ENCODE data around the gene HPX.
A peak's percentile ranks its signal among the peaks of the same experiment; 100 is the strongest.

Gene HPX

GRCh38 chr11:6448574-6448973 lies 7.8 kb upstream of the HPX start:
- Histone ChIP-seq H3K27me3 (ENCODE audit: low read depth, low read length) (no peaks in the 10 kb centered on the region), H3K27ac (ENCODE audit: low read length) (no peak overlapping the region), H3K9me3 (ENCODE audit: insufficient read depth, low read length) (no peaks in the 10 kb centered on the region), H2AFZ (ENCODE audit: low read depth, low read length) (no peak overlapping the region), H3K9ac (ENCODE audit: low read length) (no peak overlapping the region), H3K4me1 (ENCODE audit: low read length) (no peaks in the 10 kb centered on the region), H3K79me2 (ENCODE audit: low read length) (no peaks in the 10 kb centered on the region), H3K4me2 (ENCODE audit: low read length) (no peak overlapping the region), H3K4me3 (ENCODE audit: low read length) (no peak overlapping the region), H4K20me1 (ENCODE audit: insufficient read depth, low read length) (no peaks in the 10 kb centered on the region), H3K36me3 (replicated peaks; ENCODE audit: low read depth, low read length) (no peaks in the 10 kb centered on the region)
- TF ChIP-seq CTCF (IDR thresholded peaks at IDR 0.05; ENCODE audit: low read depth, low read length) (no peak), EZH2phosphoT487 (IDR thresholded peaks at IDR 0.05; ENCODE audit: low read depth) (no peak)

- H2AFZ ChIP-seq (ENCODE audit: low read depth, low read length) = no peak overlapping the region
These were observed 2.6 kb upstream of the HPX start for GRCh38 chr11:6443269-6444003.

GRCh38 chr11:6442441-6442840 lies 1.7 kb upstream of the HPX start:
- Histone ChIP-seq H3K36me3 (replicated peaks; ENCODE audit: low read depth, low read length) (no peaks in the 10 kb centered on the region), H2AFZ (ENCODE audit: low read depth, low read length) (no peak overlapping the region), H3K4me3 (ENCODE audit: low read length) (no peak overlapping the region), H3K27me3 (ENCODE audit: low read depth, low read length) (no peaks in the 10 kb centered on the region), H4K20me1 (ENCODE audit: insufficient read depth, low read length) (no peaks in the 10 kb centered on the region), H3K4me1 (ENCODE audit: low read length) (peaks cover 9% of the 10 kb centered on the region), H3K9ac (ENCODE audit: low read length) (no peak overlapping the region), H3K79me2 (ENCODE audit: low read length) (no peaks in the 10 kb centered on the region), H3K9me3 (ENCODE audit: insufficient read depth, low read length) (no peaks in the 10 kb centered on the region), H3K27ac (ENCODE audit: low read length) (no peak overlapping the region), H3K4me2 (ENCODE audit: low read length) (no peak overlapping the region)
- TF ChIP-seq CTCF (IDR thresholded peaks at IDR 0.05; ENCODE audit: low read depth, low read length) (no peak), EZH2phosphoT487 (IDR thresholded peaks at IDR 0.05; ENCODE audit: low read depth) (no peak)

More at GRCh38 chr11:6443269-6444003, 2.6 kb upstream of the HPX start:
- Histone ChIP-seq H3K36me3 (replicated peaks; ENCODE audit: low read depth, low read length) (no peaks in the 10 kb centered on the region), H3K4me2 (ENCODE audit: low read length) (no peak overlapping the region), H3K79me2 (ENCODE audit: low read length) (no peaks in the 10 kb centered on the region), H3K27me3 (ENCODE audit: low read depth, low read length) (no peaks in the 10 kb centered on the region), H4K20me1 (ENCODE audit: insufficient read depth, low read length) (no peaks in the 10 kb centered on the region), H3K27ac (ENCODE audit: low read length) (no peak overlapping the region), H3K4me3 (ENCODE audit: low read length) (no peak overlapping the region), H3K4me1 (ENCODE audit: low read length) (peaks cover under 1% of the 10 kb centered on the region; the same call in 1 of the 2 replicates), H3K9me3 (ENCODE audit: insufficient read depth, low read length) (no peaks in the 10 kb centered on the region), H3K9ac (ENCODE audit: low read length) (no peak overlapping the region)
- TF ChIP-seq CTCF (IDR thresholded peaks at IDR 0.05; ENCODE audit: low read depth, low read length) (peak; percentile 84), EZH2phosphoT487 (IDR thresholded peaks at IDR 0.05; ENCODE audit: low read depth) (no peak)

GRCh38 chr11:6438979-6439571 lies 1.7 kb downstream of the HPX start:
- Histone ChIP-seq H3K9me3 (ENCODE audit: insufficient read depth, low read length) (no peaks in the 10 kb centered on the region), H3K27ac (ENCODE audit: low read length) (no peak overlapping the region), H3K36me3 (replicated peaks; ENCODE audit: low read depth, low read length) (no peaks in the 10 kb centered on the region), H3K9ac (ENCODE audit: low read length) (no peak overlapping the region), H3K4me2 (ENCODE audit: low read length) (no peak overlapping the region), H3K4me1 (ENCODE audit: low read length) (peaks cover 9% of the 10 kb centered on the region), H2AFZ (ENCODE audit: low read depth, low read length) (no peak overlapping the region), H4K20me1 (ENCODE audit: insufficient read depth, low read length) (no peaks in the 10 kb centered on the region), H3K27me3 (ENCODE audit: low read depth, low read length) (no peaks in the 10 kb centered on the region), H3K4me3 (ENCODE audit: low read length) (no peak overlapping the region), H3K79me2 (ENCODE audit: low read length) (no peaks in the 10 kb centered on the region)
- peak; percentile 42 for TF ChIP-seq CTCF (IDR thresholded peaks at IDR 0.05; ENCODE audit: low read depth, low read length)
- TF ChIP-seq EZH2phosphoT487 (IDR thresholded peaks at IDR 0.05; ENCODE audit: low read depth) = no peak
